GM13976 (cell line): ENCODE data around the gene CIZ1.

Experiments used
- DNase-seq: peaks from one replicate; pipeline ENCODE4 v3.0.0; 2012; ENCODE audit warnings: low spot score
- CTCF ChIP-seq: IDR thresholded peaks from 2 replicates; pipeline ENCODE4 v1.5.1; 2012; ENCODE audit warnings: borderline replicate concordance, mild to moderate bottlenecking; ENCODE audit not compliant: insufficient read depth; ENCODE audit errors: extremely low read depth, missing control alignments, control extremely low read depth
- in situ Hi-C: fragments of 300-500 bp; cut with MboI; formaldehyde crosslinking; loops from one replicate; pipeline ENCODE4 v1.12.0; 2022; ENCODE audit warnings: low sequenced_read_pairs, mixed read lengths, inconsistent platforms; ENCODE audit not compliant: unreplicated experiment

The CIZ1 gene

GRCh38 chr9:128161215-128161902, 30.0 kb downstream of the CIZ1 start:
- no peak for TF ChIP-seq CTCF
- no peak for DNase-seq
- in situ Hi-C loops = no loop called here

- TF ChIP-seq CTCF = no peak
- peak; percentile 76 for DNase-seq
- in situ Hi-C loops = no loop called here
These were observed 30.8 kb downstream of the CIZ1 start for GRCh38 chr9:128160603-128160987.

- no peak for TF ChIP-seq CTCF
- peak; percentile 100 for DNase-seq
- in situ Hi-C loops = no loop called here
These were observed 31.4 kb downstream of the CIZ1 start, which contains the start of gene BBLN for GRCh38 chr9:128159784-128160602. TSS of gene BBLN (plus strand) at chr9:128160265. CDS start at chr9:128160408, 143 bp downstream.

GRCh38 chr9:128159522-128159783, 31.9 kb downstream of the CIZ1 start:
- TF ChIP-seq CTCF = no peak
- peak; percentile 68 for DNase-seq
- in situ Hi-C loops = no loop called here

GRCh38 chr9:128155736-128156500, 35.5 kb downstream of the CIZ1 start:
- no peak for DNase-seq
- in situ Hi-C loops = no loop called here
- no peak for TF ChIP-seq CTCF

GRCh38 chr9:128153947-128154695, 37.3 kb downstream of the CIZ1 start:
- in situ Hi-C loops = no loop called here
- no peak for TF ChIP-seq CTCF
- no peak for DNase-seq
